IMR-90 (cell line): ENCODE measurements around the gene EPB41L3. TPM values are rescaled to one million over a fixed set of nuclear protein-coding genes. Genes with fewer than 3 reads are reported as not detected.

Source experiments
- ATAC-seq: fragments of 200-7000 bp; cut with Tn5 transposase; 2 replicates; pipeline ENCODE4 v1.9.1; 2020; ENCODE audit warnings: low read depth, mild to moderate bottlenecking, moderate library complexity
- BruUV-seq: library from RNA; stranded (reverse); fragments of 400-500 nt; replicated peaks from 2 replicates; lab custom pipeline; 2021; lab: Mats Ljungman, UMichigan
- CTCF ChIA-PET: fragments of 300-600 bp; formaldehyde crosslinking; extraction: SDS; loops from one replicate; lab custom pipeline; 2021; ENCODE audit warnings: antibody characterized with exemption; lab: Yijun Ruan, JAX
- POLR2A ChIA-PET: fragments of 300-600 bp; sonication (Branson Sonifier 250); formaldehyde crosslinking; loops from one replicate; lab custom pipeline; 2022; ENCODE audit warnings: antibody characterized with exemption; ENCODE audit not compliant: unreplicated experiment; lab: Charles Lee
- DNase-seq: peaks from one replicate; pipeline ENCODE4 v3.0.0; 2013
- H2AFZ ChIP-seq: replicated peaks from 2 replicates; pipeline ENCODE3; 2013; ENCODE audit warnings: low read length, mild to moderate bottlenecking; ENCODE audit not compliant: poor library complexity
- H2AK5ac ChIP-seq: 2 replicates; pipeline ENCODE4 v1.6.1; 2013; ENCODE audit warnings: low read depth, low read length, inconsistent platforms
- H2AK9ac ChIP-seq: replicated peaks from 2 replicates; pipeline ENCODE3; 2013; ENCODE audit warnings: mild to moderate bottlenecking, low read depth, low read length, moderate library complexity; ENCODE audit not compliant: poor library complexity
- H2BK120ac ChIP-seq: 2 replicates; pipeline ENCODE4 v1.6.1; 2013; ENCODE audit warnings: low read depth, low read length, inconsistent platforms
- H2BK15ac ChIP-seq: 3 replicates; pipeline ENCODE4 v1.6.1; 2013; ENCODE audit warnings: low read depth, low read length, inconsistent platforms
- H2BK20ac ChIP-seq: 2 replicates; pipeline ENCODE4 v1.6.1; 2013; ENCODE audit warnings: low read depth, mild to moderate bottlenecking, inconsistent platforms, low read length, moderate library complexity
- H2BK5ac ChIP-seq: 2 replicates; pipeline ENCODE4 v1.6.1; 2013; ENCODE audit warnings: mild to moderate bottlenecking, low read depth, low read length, inconsistent platforms; ENCODE audit not compliant: poor library complexity, severe bottlenecking
- H3K14ac ChIP-seq: replicated peaks from 2 replicates; pipeline ENCODE4 v1.6.1; 2013; ENCODE audit warnings: low read depth, low read length, inconsistent platforms
- H3K18ac ChIP-seq: 2 replicates; pipeline ENCODE4 v1.6.1; 2013; ENCODE audit warnings: low read depth, low read length, control low read depth
- H3K23ac ChIP-seq: 2 replicates; pipeline ENCODE4 v1.6.1; 2013; ENCODE audit warnings: low read depth, low read length, inconsistent platforms
- H3K27ac ChIP-seq: 2 replicates; pipeline ENCODE4 v1.5.1; 2013; ENCODE audit warnings: mild to moderate bottlenecking, control low read depth, low read length; ENCODE audit not compliant: insufficient read depth
- H3K27me3 ChIP-seq: 2 replicates; pipeline ENCODE4 v1.6.1; 2013; ENCODE audit warnings: low read length; ENCODE audit not compliant: control insufficient read depth, insufficient read depth
- H3K36me3 ChIP-seq: 2 replicates; pipeline ENCODE4 v1.6.1; 2013; ENCODE audit warnings: low read length, mixed read lengths; ENCODE audit not compliant: control insufficient read depth, insufficient read depth
- H3K4ac ChIP-seq: 2 replicates; pipeline ENCODE4 v1.6.1; 2013; ENCODE audit warnings: low read depth, low read length, inconsistent platforms
- H3K4me1 ChIP-seq: 2 replicates; pipeline ENCODE4 v1.6.1; 2013; ENCODE audit warnings: low read length, mixed read lengths; ENCODE audit not compliant: control insufficient read depth, insufficient read depth
- H3K4me2 ChIP-seq: 2 replicates; pipeline ENCODE4 v1.6.1; 2013; ENCODE audit warnings: low read depth, mild to moderate bottlenecking, control low read depth, low read length, moderate library complexity
- H3K4me3 ChIP-seq: 2 replicates; pipeline ENCODE4 v1.5.1; 2013; ENCODE audit warnings: low read depth, mild to moderate bottlenecking, control low read depth, low read length, moderate library complexity; ENCODE audit not compliant: insufficient read depth
- H3K56ac ChIP-seq: 2 replicates; pipeline ENCODE4 v1.6.1; 2013; ENCODE audit warnings: low read length, inconsistent platforms; ENCODE audit not compliant: insufficient read depth; ENCODE audit errors: extremely low read depth
- H3K79me1 ChIP-seq, 2 experiments: 2 replicates each; pipeline ENCODE4 v1.6.1; 2013; ENCODE audit warnings: low read length in 2 of 2, inconsistent platforms in 1 of 2, low read depth in 1 of 2
- H3K9ac ChIP-seq: 2 replicates; pipeline ENCODE4 v1.6.1; 2013; ENCODE audit warnings: low read depth, low read length, control low read depth
- H3K9me1 ChIP-seq: 2 replicates; pipeline ENCODE4 v1.6.1; 2013; ENCODE audit warnings: low read length, inconsistent platforms; ENCODE audit not compliant: insufficient read depth
- H3K9me3 ChIP-seq: 2 replicates; pipeline ENCODE4 v1.6.1; 2013; ENCODE audit warnings: low read length; ENCODE audit not compliant: control insufficient read depth, insufficient read depth
- H4K20me1 ChIP-seq: 2 replicates; pipeline ENCODE4 v1.6.1; 2013; ENCODE audit warnings: low read length, inconsistent platforms; ENCODE audit not compliant: insufficient read depth
- H4K5ac ChIP-seq: 2 replicates; pipeline ENCODE4 v1.6.1; 2013; ENCODE audit warnings: mild to moderate bottlenecking, low read depth, low read length, control low read depth
- H4K8ac ChIP-seq, 2 experiments: 2 replicates each; pipeline ENCODE4 v1.6.1; 2013; ENCODE audit warnings: low read depth in 2 of 2, low read length in 2 of 2, control low read depth in 1 of 2, inconsistent platforms in 1 of 2
- H4K91ac ChIP-seq: 2 replicates; pipeline ENCODE4 v1.6.1; 2013; ENCODE audit warnings: low read depth, low read length, inconsistent platforms; ENCODE audit not compliant: insufficient read depth
- BHLHE40 ChIP-seq: fragments of 150-350 bp; IDR thresholded peaks from 2 replicates; pipeline ENCODE4 v1.6.1; 2016; ENCODE audit warnings: mild to moderate bottlenecking, low read depth, low read length
- CEBPB ChIP-seq: IDR thresholded peaks from 2 replicates; pipeline ENCODE4 v1.6.1; 2012; ENCODE audit warnings: low read depth, low read length, improper control_type of control experiment
- FOS ChIP-seq: fragments of 150-350 bp; IDR thresholded peaks from 2 replicates; pipeline ENCODE4 v1.6.1; 2016; ENCODE audit warnings: low read depth, low read length
- POLR2A ChIP-seq: IDR thresholded peaks from 2 replicates; pipeline ENCODE4 v1.6.1; 2012; ENCODE audit warnings: mild to moderate bottlenecking, low read depth, low read length
- RCOR1 ChIP-seq: IDR thresholded peaks from 2 replicates; pipeline ENCODE4 v1.6.1; 2012; ENCODE audit warnings: mild to moderate bottlenecking, low read length, improper control_type of control experiment; ENCODE audit not compliant: insufficient replicate concordance
- RFX5 ChIP-seq: IDR thresholded peaks from 2 replicates; pipeline ENCODE4 v1.8.0; 2012; ENCODE audit warnings: low read depth, mild to moderate bottlenecking, low read length, moderate library complexity
- WGBS, 2 experiments: methylation state at CpG; one replicate each; pipeline versions ENCODE4 v1.1.5 to v1.1.7; 2013; ENCODE audit warnings: missing lambda C conversion rate in 2 of 2; ENCODE audit not compliant: insufficient read length in 1 of 2; ENCODE audit errors: extremely low coverage in 2 of 2; 5-methylcytosine and 5-hydroxymethylcytosine counted together
- dilution Hi-C: fragments of 300-500 bp; cut with HindIII; formaldehyde crosslinking; loops from one replicate; pipeline ENCODE4 v1.14.3; 2018; ENCODE audit warnings: low sequenced_read_pairs; ENCODE audit not compliant: unreplicated experiment
- in situ Hi-C: fragments of 300-500 bp; cut with MboI; formaldehyde crosslinking; loops from 3 replicates; pipeline ENCODE4 v1.14.3; 2019; ENCODE audit warnings: low sequenced_read_pairs, inconsistent platforms, mixed read lengths
- intact Hi-C: fragments of 100-400 bp; cut with micrococcal nuclease; formaldehyde crosslinking; loops from 2 replicates; pipeline ENCODE4 v1.10.0; 2022
- polyA plus RNA-seq, 3 experiments: library from polyadenylated mRNA; depleted of rRNA; stranded (reverse); fragments of >200 nt; gene quantifications; 2 replicates each; pipeline ENCODE4 v1.2.3, GENCODE V29; 2012; ENCODE audit warnings: low replicate concordance in 1 of 3
- total RNA-seq: library from RNA; depleted of rRNA; stranded (reverse); fragments of >200 nt; gene quantifications from 2 replicates; pipeline ENCODE4 v1.2.3, GENCODE V29; 2012

Gene EPB41L3
- total and polyA plus RNA-seq, 2 of the 4 experiments (the other 2 are of a cell fraction): 36.6 to 70.3 TPM

DNA sequence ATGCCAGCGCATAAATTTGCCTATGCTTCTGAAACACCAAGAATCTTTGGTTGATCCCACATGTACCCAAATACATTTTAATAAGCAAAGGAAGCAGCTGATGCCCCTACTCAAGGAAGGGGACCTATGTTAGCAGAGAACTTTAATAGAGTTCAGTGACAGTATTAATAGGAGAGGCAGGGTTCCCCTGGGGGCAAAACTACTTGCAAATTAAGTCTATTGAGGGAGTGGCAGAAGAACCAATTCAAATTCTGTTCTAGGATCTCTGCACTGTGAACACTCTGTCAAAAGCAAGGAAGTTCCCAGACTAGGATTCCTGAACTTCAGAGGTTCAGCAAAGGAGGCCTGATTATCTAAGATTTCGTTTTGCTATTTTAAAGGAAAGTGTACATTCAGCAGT is 47.5 kb downstream of the EPB41L3 start:
- no peak for TF ChIP-seq FOS
- no peak for TF ChIP-seq CEBPB
- no peak for TF ChIP-seq RCOR1
- TF ChIP-seq BHLHE40: no peak
- TF ChIP-seq RFX5: no peak
- no peak for TF ChIP-seq POLR2A
- ChIA-PET POLR2A (no interaction called here), CTCF (no interaction called here)
- H3K27me3 ChIP-seq: no peaks in the 10 kb centered on the region
- no peak overlapping the region for H3K56ac ChIP-seq
- no TSS peak for BruUV-seq
- H2BK20ac ChIP-seq: no peak overlapping the region
- H3K9ac ChIP-seq: no peak overlapping the region
- ATAC-seq: no peak
- no peak overlapping the region for H2BK5ac ChIP-seq
- no peak overlapping the region for H4K5ac ChIP-seq
- no peak overlapping the region for H3K14ac ChIP-seq
- dilution Hi-C loops: no loop called here
- H3K4me3 ChIP-seq: no peak overlapping the region
- H3K4me1 ChIP-seq: no peaks in the 10 kb centered on the region
- no peak overlapping the region for H2AK9ac ChIP-seq
- H3K18ac ChIP-seq: no peak overlapping the region
- no peak overlapping the region for H2AFZ ChIP-seq
- H2BK15ac ChIP-seq: no peak overlapping the region
- no peak overlapping the region for H3K4me2 ChIP-seq
- H3K9me3 ChIP-seq: no peaks in the 10 kb centered on the region
- H3K23ac ChIP-seq: no peak overlapping the region
- WGBS, 2 experiments: 40% methylated on average over 1 of the region's 2 CpGs; no CpG with 5 or more reads in 1 of the 2 experiments
- H4K20me1 ChIP-seq: no peaks in the 10 kb centered on the region; the same call in 1 of the 2 replicates
- no peak for DNase-seq
- no peak overlapping the region for H2BK120ac ChIP-seq
- no peak overlapping the region for H4K8ac ChIP-seq
- no peaks in the 10 kb centered on the region for H3K36me3 ChIP-seq
- intact Hi-C loops: no loop called here
- no peak overlapping the region for H3K27ac ChIP-seq
- in situ Hi-C loops: no loop called here
- 0 out of 2 replicates have a peak, but pooled peaks cover 2% of the 10 kb centered on the region for H3K9me1 ChIP-seq
- no peak overlapping the region for H3K4ac ChIP-seq
- peaks cover 4 to 20% of the 10 kb centered on the region in 2 experiments for H3K79me1 ChIP-seq
- no peak overlapping the region for H4K91ac ChIP-seq
- H2AK5ac ChIP-seq: no peak overlapping the region
